Islet of Langerhans (tissue), 1 donor: ENCODE results near the gene GABRD.

Experiments used
- FAIRE-seq: peaks from one replicate; lab custom pipeline; 2011; peaks lifted over from hg19 to GRCh38; lab: Jason Lieb, UNC

Gene GABRD

DNA sequence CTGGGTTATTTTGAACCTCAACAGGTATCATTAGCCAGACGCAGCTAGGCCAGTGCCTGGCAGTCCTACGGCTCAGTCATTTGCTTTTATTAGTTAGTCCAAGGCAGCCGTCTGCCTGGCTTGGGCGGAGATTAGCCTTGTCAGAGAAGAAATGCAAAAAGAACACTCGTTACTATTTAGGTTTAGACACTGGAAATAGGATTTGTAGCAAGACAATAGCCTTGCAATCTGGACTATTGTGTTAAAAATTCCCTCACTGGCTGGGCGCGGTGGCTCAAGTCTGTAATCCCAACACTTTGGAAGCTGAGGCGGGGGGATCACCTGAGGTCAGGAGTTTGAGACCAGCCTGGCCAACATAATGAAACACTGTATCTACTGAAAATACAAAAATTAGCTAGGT is 20.1 kb downstream of the GABRD start:
- FAIRE-seq: no peak

DNA sequence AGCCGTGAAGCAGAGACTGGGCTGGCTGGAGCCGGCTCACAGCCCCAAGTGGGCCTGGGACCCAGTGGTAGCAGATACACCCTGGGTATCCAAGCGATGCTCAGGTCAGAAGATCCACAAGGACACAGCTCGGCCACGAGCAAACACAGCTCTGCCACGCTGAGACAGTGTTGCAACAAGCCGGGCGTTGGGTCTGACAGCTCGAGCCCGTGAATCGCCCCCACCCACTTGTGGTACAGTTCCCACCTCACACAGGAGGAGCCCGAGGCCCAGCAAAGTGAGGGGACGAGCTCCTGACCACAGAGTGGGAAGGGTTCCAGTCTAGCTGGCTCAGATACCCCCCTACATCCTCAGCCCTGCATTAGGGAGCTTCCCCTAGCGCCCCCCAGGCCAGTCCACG is 22.2 kb downstream of the GABRD start:
- FAIRE-seq: no peak

DNA sequence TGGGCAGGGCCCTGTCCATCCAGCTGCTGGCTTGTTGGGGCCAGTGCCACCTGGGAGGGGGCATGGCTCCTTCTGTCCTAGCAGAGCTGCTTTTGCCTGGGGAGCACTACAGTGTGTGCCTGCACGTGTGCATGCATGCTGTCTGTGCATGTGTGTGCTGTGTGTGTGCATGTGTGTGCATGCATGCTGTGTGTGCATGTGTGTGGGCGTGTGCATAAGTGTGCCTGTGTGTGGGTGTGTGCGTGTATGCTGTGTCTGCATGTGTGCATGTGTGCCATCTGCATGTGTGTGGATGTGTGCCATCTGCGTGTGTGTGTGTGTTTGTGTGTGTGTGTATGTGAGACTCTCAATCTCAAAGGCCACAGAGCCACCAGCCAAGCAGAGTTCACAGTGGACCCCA is 22.7 kb downstream of the GABRD start:
- FAIRE-seq: no peak

DNA sequence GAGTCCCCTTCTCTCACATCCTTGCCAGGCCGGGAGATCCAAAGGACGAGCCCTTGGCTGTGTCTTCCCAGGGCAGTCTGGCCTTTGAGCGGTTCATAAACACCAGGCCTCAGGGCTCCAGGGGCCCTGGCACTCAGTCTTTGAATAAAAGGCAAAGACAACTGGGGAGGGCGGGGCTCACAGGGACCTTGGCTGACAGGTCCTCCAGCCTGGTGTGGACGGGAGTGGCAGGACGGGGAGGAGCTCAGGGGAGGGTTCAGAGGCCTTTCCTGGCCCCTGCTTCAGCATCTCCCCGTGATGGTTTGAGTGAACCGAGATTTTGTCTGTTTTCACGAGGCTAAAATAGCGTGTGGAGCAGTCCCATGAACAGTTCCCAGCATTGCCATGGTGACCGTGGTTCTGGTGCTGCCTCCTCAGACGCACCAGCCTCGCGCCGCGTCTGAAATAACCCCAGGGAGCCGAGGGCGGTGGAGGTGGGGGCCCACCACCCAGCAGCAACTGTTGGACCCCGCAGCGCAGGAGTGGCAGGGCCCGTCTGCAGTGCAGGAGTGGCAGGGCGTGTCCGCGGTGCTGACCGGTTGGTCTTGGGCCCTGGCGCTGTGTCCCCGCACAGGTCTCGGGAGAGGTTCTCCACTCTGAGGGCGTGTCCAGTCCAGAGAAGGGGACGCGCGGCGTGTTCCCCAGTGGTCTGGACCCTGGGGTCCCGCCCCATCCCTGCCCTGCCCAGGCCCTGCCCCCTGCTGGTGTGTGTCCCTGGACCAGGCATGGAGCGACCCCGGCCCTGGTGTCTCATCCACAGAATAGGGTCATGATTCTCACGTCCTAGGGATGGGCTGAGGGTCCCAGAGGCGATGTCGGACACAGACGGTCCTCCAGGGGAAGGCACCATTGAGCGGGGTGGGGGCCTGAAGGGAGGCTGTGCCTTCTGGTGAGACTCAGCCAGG is 24.0 kb downstream of the GABRD start:
- no peak for FAIRE-seq

DNA sequence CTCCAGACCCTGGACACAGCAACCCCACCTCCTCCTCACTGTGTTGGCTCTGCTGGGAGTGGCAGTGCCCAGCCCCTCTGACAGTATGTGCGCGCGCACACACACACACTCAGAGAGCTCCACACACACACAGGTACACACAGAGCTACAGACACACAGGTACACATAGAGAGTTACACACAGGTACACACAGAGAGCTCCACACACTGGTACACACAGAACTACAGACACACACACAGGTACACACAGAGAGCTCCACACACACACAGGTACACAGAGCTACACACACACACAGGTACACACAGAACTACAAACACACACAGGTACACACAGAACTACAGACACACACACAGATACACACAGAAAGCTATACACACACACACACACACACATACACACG is 24.7 kb downstream of the GABRD start:
- no peak for FAIRE-seq

DNA sequence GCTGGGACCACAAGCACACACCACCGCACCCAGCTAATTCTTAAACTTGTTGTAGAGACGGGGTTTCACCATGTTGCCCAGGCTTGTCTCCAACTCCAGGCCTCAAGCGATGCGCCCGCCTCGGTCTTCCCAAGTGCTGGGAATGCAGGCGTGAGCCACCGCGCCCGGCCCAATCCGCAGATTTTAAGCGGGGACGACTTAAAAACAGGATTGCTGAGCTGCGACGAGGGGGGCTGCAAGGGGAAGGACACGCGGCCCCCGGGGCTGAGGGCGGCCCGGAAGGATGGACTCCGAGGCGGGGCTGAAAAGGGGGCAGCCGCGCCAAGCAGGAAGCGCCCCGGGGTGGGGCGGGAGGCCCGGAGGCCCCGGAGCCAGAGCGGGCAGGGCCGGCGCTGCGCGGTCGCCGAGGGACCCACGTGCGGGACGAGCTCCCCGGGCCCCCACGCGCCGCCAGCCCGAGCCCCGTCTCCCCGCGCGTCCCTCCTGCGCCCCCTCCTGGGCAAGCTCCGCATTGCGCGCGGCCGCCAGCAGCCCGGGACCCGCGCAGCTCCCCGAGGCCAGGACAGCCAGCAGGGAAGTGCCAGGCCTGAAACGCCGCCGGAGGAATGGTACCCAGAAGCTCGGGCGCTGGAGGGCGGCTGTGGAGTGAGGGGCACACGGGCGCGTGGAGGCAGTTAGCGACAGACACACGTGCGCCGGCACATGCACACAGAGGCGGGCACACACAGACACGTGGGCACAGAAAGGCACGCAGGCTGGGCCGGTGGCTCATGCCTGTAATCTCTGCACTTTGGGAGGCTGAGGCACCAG is 25.6 kb downstream of the GABRD start:
- FAIRE-seq: no peak

DNA sequence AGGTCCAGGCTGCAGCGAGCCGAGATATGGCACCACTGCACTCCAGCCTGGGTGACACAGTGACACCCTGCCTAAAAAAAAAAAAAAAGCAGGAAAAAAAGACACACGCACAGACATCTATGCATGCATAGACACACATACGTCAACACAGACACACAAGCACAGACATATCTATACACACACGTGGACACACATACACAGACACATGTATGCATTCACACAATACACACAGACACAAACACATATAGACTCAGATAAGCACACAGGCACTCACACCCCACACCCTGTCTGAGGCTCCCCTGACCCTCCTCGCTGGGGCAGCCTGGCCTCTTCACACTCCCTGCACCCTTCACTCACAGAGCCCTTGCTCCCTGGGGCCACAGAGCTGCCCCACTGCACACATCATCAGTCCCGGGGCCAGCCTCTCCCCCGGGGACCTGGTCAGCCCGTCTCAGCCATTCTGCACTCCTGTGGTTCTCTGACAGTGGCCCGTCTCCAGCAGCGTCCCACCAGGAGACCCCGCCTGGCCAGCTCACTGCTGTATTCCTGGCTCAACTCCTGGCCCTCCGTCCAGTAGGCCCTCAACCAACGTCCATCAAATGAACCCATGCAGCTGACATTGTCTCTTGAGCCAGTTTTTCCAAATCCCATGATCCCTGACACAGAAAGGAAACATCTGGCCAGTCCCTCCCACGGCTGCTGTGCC is 26.5 kb downstream of the GABRD start:
- no peak for FAIRE-seq

DNA sequence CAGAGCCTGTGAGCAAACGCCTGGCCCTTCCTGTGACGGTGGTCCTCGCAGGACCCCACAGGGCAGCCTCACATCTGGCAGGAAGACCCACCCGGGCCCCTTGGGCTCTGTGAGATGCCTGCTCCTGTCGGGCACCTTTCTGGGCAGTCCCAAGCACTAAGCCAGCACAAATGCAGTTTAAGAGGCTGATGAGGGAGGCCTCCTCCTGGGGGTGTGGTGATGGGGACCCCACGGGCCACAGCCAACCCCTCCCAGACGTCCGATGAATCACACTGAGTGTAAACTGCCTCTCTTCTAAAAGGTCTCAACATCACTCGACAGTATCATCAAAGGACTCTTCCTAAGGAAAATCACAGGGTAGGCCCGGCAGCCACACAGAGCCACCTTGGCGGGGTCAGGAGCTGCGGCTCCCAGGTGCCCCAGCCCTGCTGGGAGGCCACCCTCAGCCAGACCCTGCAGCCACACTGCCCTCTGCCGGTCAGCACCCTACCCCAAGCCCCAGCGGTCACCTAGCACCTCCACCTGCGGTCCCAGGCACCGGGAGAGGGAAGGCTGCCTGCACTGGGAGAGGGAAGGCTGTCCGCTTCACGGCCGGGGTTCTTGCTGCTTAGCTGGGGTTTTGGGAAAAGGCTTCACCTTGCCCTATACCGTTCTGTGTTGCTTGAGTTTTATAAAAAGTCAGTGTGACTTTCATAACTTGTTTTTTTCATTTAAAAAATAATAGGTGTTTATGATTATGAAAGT is 27.2 kb downstream of the GABRD start:
- no peak for FAIRE-seq

DNA sequence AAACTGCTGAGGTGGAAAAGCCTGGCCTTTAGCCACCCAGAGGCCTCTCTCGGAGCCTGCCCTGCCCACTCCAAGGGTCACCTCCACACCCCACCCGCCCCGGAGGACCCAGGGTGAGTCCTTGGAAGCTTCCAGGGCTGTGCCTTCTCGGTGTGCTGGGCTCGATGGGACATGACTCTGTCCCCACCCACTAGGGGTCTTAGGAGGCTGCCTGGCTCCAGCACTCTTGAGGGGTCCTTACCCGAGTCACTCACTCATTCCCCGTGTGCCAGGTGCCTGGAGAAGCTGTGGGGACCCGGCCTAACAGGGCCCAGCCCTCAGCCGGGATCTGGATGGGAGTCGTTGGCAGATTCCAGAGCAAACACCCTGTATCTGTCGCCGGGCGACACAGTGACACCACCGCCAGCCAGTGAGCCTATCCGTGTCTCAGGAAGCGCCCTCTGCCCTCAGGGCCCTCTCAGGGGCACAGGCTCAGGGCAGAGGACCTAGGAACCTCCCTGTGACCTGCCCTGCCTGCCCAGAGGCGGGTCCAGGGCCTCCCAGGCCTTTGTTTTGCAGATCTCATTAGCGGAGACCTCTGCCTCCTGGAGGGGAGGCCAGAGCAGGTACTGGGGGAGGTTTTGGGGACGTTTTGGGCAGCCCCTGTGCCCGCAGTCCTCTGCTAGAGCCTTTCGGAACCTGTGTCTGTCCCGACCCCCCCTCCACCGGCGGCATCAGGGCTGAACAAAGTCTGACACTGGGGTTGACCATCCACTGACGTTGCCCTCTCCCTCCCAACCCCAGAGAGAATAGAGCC is 28.0 kb downstream of the GABRD start:
- FAIRE-seq: no peak

DNA sequence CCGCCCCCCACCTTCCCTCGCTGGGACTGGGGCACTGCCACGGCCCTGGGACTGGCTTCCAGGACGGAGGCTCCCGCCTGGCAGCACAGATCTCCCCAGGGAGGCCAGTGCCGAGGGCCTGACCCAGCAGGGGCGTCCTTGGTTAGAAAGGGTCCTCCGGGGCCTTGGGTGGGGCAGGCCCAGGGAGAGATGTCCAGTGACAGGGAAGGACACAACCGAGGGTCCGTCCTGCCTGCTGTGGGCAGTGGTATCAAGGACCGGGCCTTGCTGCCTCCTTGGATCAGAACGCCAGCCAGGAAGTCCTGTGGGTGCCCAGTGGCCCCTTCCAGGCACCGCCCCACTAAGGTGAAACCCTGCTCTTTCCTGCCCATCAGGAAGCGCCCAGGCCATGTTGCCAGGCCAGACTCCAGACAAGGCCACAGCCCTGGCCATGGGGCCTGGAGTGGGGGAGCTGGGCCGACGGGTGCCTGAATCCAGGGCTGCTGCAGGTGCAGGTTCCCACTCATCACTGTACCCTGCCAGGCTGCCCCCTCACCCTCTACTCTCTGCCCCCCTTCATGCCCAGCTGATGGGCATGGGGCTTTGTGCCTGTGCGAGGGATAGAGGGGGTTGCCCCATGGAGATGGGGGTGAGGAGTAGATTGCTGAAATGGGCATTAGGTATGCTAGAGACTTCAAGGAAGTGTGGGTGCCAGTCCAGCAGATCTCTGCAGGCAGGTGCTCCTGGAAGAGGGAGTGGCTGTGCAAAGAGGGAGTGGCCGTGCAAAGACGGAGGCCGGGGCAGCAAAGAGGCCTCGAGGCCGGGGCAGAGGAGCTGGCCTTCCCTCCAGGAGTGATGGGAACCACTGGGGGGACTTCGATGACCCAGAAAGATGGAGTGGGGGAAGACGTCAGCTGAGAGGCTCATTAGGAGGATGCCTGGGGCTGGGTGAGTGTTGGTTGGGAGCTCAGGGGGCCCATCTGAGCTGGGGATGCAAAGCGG is 28.9 kb downstream of the GABRD start:
- no peak for FAIRE-seq

DNA sequence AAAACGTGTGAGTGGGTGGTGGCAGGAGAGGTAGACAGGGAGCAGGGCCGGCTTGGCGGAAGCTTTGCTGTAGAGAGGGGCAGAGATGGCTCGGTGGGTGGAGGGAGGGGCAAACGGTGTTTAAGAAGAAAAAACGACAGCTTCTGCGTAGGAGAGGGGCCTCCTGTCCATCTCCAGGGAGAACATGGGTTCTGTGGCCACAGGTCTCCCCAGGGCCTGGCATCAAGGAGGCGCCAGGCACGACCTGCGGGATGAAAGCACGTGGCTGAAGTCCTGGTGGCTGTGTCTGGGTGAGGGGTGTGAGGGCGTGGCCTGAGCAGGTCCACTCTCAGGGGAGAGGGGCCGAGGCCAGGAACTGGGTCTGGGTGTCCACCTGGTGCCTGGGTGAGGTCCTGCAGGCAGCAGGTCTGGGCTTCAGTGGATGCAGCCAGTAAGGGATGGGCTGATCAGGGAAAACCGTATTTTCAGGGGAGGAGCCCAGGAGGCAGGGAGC is 30.1 kb downstream of the GABRD start:
- no peak for FAIRE-seq

DNA sequence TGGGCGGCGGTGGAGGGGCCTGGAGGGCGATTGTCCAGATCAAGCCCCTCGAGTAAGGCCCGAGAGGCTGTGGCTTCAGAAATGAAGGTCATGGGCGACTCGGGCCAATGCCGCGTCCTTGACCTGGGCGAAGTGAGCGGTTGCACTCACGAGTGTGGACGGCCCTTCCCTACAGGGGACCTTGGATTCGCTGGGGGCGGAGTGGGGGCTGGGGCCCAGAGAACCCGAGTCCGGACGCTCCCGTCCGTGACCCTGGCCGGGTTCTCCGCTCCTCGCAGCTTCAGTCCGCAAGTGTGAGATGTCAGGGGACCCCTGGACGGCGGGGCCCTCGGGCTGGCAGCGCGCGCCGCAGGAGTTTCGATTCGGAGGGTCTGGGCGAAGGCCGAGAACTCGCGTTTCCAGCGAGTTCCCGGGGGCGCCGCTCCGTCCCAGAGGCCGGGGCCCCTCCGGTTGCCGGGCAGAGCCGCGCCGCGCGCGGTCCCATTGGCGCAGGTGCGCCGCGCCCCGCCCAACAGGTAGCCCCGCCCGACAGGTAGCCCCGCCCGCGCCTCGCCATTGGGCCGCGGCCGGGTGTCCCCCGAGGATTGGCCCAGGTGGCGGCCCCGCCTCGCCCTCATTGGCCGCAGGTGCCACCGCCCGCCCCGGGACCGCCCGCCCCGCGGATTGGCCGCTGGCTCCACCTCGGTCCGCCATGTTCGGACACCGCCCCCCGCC is 30.7 kb downstream of the GABRD start, which contains the start of gene PRKCZ:
Gene PRKCZ, plus strand, starts transcription at position 694 of the 714 bp plus-strand sequence. CDS start 220 bp downstream, outside the sequence.
- FAIRE-seq: no peak

DNA sequence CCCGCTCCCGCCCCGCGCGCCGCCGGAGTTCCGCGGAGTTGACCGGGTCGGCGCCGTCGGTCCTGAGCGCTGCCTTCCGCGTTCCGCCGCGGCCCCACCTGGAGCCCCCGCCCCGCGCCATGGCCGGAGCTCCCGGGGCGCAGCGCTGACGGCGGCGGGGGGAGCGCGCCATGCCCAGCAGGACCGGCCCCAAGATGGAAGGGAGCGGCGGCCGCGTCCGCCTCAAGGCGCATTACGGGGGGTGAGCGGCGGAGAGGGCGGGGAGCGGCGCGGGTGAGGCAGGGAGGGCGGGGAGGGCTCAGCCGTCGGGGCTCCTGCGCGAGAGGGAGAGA is 31.3 kb downstream of the GABRD start:
- FAIRE-seq: no peak

DNA sequence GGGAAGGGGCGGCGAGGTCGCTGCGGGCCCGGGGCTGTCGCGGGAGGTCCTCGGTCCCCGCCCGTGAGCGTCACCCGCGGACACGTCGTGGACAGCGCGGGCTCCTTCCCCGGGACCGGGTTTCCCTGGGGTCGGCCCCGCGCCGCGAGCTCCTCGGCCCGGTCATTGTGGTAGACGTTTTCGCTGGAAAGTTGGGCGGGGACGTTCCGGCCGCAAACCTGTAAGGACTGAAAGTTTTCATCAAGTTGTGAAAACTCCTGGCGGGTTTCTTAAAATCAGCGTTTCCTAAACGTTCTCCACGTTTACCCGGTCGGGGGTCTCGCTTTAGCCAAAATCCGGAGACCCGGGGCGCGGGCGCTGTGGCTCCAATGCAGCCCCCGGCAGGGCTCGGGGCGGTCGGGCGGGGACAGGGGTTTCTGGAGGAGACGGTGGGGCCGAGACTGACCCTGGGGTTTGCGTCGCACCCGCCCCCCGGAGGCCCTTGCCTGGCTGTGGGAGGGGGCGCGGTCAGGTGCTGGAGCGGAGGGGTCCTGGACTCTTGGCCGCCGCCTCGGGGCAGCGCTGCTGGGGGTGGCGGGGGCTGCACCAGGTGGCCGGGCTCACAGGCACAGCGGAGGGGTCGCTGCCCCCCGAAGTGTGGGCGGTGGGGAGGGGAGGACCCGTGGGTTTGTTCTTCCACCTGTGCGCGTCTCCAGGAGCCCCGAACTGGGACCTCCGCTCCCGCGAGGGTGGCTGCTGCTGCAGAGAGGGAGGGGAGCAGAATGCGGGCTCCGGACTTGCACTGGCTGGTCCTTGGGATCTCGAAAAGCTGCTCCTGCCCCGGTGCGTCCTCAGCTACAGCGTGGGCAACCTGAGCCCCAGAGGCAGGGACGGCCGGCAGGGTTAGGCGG is 31.9 kb downstream of the GABRD start:
- no peak for FAIRE-seq

DNA sequence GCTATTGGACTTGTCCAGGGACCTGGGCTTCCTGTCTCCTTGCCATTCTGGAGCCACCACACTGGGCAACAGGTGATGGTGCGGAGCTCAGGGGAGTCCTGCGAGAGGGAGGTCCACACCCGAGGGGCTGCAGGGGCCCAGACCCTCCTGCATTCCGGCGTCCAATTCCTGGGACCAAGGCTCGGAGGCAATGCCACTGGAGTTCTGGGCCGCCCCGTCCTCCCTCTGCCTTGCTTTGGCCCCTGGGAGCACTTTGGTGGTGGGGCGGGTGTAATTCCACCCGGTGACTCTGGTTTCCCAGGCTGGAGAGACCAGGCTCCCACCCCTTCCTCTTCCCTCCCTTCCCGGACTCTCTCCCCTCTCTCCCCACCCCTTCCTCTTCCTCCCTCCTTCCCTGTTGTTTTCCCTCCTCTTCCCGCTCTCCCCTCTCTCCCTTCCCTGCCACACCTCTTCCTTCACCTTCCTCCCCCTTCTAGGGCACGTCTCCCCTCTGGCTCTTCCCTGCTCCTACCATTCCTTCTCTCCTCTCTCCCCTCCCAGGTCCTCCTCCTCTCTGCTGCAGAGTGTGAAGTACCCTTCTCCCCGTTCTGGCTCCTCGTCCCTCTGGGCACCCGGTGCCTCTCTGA is 33.0 kb downstream of the GABRD start:
- no peak for FAIRE-seq

DNA sequence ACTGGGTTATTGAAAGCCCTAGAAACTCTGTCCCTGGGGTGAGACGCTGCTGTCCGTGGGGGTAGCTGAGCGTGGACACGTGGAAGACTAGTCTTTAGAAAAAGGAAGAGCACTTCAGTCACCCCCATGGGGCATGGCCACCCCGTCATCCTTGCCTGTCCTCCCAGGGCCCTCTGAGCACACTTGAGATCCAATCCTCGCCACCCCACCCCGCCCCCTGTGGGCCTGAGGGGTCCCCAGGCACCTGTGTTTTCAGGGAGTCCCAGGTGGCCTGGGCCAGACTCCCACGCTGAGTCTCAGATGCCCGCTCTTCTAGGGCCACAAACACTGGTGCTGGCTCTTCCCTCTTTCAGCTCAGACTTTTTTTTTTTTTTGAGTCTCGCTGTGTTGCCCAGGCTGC is 33.6 kb downstream of the GABRD start:
- no peak for FAIRE-seq

DNA sequence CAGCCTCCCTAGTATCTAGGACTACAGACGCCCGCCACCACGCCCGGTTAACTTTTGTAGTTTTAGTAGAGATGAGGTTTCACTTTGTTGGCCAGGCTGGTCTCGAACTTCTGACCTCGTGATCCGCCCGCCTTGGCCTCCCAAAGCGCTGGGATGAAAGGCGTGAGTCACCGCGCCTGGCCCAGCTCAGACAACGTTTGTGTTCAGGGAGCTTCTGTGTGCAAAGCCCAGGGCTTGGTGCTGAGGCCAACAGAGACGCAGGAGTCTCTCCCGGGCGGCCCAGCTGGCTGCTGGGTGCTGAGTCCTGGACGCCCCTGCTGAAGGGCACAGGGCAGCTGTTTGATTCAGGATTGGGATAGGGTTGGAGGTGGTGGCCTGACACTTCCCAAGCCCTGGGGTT is 34.1 kb downstream of the GABRD start:
- no peak for FAIRE-seq
